ENCODE measurements around the gene CYP39A1.

Gene CYP39A1

GRCh38 chr6:46583721-46584120, 68.9 kb downstream of the CYP39A1 start:
- no peak for DNase-seq

GRCh38 chr6:46583081-46583480, 69.5 kb downstream of the CYP39A1 start:
- DNase-seq: no peak

- no peak for DNase-seq
Observed at GRCh38 chr6:46581459-46582177, 71.0 kb downstream of the CYP39A1 start.

GRCh38 chr6:46575530-46575929, 77.1 kb downstream of the CYP39A1 start:
- no peak for DNase-seq

GRCh38 chr6:46573140-46573539, 79.5 kb downstream of the CYP39A1 start:
- DNase-seq: no peak

- DNase-seq: no peak
Observed at GRCh38 chr6:46565531-46565930, 87.1 kb downstream of the CYP39A1 start.

- DNase-seq: no peak
Observed at GRCh38 chr6:46563924-46564323, 88.7 kb downstream of the CYP39A1 start.

- DNase-seq: no peak
Observed at GRCh38 chr6:46556053-46556452, 96.6 kb downstream of the CYP39A1 start.

- no peak for DNase-seq
Observed at GRCh38 chr6:46555129-46555528, 97.5 kb downstream of the CYP39A1 start.

GRCh38 chr6:46549155-46549554, 103.5 kb downstream of the CYP39A1 start:
- no peak for DNase-seq

GRCh38 chr6:46541556-46541955, 111.1 kb downstream of the CYP39A1 start:
- no peak for DNase-seq

- DNase-seq: no peak
Observed at GRCh38 chr6:46539866-46540265, 112.8 kb downstream of the CYP39A1 start.

- no peak for DNase-seq
Observed at GRCh38 chr6:46538800-46539480, 113.7 kb downstream of the CYP39A1 start.

GRCh38 chr6:46530896-46531295, 121.7 kb downstream of the CYP39A1 start:
- peak; percentile 14 for DNase-seq

GRCh38 chr6:46528961-46529750, 123.5 kb downstream of the CYP39A1 start:
- DNase-seq: no peak

GRCh38 chr6:46526607-46527006, 126.0 kb downstream of the CYP39A1 start:
- no peak for DNase-seq

GRCh38 chr6:46525583-46525982, 127.0 kb downstream of the CYP39A1 start:
- no peak for DNase-seq

- no peak for DNase-seq
Observed at GRCh38 chr6:46521464-46521971, 131.1 kb downstream of the CYP39A1 start.

- DNase-seq: no peak
Observed at GRCh38 chr6:46517202-46517601, 135.4 kb downstream of the CYP39A1 start.

- DNase-seq: no peak
Observed at GRCh38 chr6:46513533-46513932, 139.1 kb downstream of the CYP39A1 start.

- DNase-seq: no peak
Observed at GRCh38 chr6:46511320-46511719, 141.3 kb downstream of the CYP39A1 start.

- no peak for DNase-seq
Observed at GRCh38 chr6:46510651-46511050, 142.0 kb downstream of the CYP39A1 start.

GRCh38 chr6:46509981-46510510, 142.6 kb downstream of the CYP39A1 start:
- no peak for DNase-seq

Data from inflammatory macrophage treated with lipopolysaccharide for 4 hours (primary cell).